DMS114 treated with DMSO at 0.1 percent for 48 hours (cell line): ENCODE data around the gene OR14A2.
"Not testable (repeated sequence)": the region's sequence is repeated elsewhere in the genome, so short reads cannot be mapped to it uniquely, and the experiment has no call there.

Source experiments
- DNase-seq: peaks from one replicate; lab custom pipeline; 2025; ENCODE audit not compliant: unreplicated experiment; lab: John Stamatoyannopoulos, UW

The OR14A2 gene

DNA sequence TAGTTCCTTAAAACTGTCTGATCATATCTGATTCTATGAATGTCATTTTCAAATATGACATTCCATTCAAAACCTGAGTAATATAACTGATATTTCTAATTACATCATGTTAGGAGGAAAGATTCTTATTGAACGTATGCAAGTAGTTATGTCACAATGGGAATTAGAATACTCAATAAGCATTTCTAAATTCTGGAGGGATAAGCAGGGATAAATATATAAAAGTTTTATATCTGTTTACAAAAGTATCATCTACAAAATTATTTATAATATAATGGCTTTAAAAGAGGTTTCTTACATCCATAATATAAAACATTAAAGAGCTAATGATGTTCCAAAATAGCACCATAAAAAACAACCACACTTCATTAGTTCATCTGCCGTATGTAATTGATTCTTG, at the start of gene OR14A2:
Gene OR14A2 (minus strand): TSS at position 101 of the 400 bp plus-strand sequence.
- no peak for DNase-seq

DNA sequence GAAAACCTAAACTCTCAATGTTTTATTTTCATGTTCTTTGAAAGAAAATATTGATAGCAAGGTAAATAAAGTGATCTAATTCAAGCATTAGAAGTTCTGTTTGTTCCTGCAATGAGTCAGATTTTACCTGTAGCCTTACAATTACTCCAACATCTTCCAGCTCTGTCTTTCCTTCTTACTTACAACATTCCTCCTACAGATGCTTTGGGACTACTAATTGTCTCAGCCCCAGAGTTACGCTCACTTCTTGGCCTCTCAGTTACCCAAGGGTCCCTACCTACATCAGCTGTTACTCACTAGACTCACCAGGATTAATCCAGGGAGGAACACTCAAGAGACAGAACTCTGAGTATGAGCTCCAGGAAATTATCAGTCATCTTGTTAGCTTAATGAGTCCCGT, 49.6 kb upstream of the OR14A2 start:
- no peak for DNase-seq

DNA sequence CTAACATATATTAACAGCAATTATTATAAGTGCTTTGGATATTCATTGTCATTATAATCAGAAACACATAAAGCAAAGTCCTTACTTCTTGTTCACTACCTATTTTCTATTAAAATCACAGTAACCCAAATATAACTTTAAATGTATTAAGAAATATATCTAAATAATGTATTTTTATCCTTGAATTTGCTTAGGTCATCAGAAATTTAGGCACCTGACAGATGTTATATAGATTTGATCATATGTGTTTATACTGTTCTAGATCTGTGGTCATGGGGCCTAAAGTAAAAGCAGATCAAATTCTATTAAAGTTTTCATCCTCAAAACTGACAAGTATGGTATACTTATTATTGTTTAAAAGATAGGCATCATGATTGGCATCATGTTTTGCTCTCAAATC, 21.7 kb upstream of the OR14A2 start:
- DNase-seq, result no peak

DNA sequence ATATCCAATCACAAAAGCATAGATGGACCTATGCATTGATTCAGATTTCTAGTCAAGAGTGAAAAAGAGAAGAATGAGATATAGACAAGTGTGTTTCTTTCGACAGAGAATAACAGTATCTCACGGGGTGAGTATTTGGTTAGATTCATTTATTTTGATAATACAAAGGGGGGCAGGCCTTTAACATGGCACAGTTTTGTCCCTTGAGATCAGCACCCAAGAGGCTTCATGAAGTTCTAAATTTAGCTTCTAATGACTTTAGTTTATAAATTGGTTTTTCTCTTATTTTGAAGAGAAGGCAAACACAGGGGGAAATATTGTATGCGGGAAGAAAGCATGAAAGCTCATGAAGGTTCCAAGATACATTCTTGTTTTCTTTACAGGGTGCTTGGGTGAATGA, 12.5 kb upstream of the OR14A2 start, which contains the start of gene OR1C1:
Gene OR1C1 (minus strand): TSS at position 101 of the 400 bp plus-strand sequence. CDS start 2,150 bp downstream, outside the sequence.
- no peak for DNase-seq

- not testable (repeated sequence) for DNase-seq
Measured at GRCh38 chr1:247754311-247754710, 6.4 kb upstream of the OR14A2 start.

- no peak for DNase-seq
Measured at GRCh38 chr1:247749870-247750269, 1.9 kb upstream of the OR14A2 start.

GRCh38 chr1:247747616-247748015, 325 bp downstream of the OR14A2 start:
- no peak for DNase-seq

DNA sequence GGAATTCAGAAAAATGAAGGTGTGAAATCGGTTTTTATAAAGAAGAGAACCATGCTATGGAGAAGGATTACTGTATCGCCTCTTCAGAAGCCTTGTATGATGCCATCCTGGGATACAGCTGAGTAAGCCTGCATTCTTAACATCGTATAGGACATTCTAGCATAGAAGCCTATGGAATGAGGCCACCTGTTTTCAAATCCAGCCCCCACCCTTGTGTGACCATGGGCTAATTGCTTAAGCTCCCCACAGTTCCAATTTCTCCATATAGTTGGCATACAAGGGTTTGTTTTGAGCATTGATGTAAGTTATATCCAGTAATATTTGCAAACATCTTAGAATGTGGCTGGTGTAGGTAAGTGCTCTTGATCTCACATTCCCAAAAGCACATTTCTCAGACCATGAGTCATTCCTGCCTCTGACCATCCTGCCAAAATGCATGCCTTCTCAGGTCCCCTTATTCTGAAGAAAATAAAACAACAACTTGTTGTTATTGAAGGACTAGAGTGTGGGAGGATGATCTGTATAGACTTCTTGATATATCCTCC, 1.5 kb downstream of the OR14A2 start:
- DNase-seq, result no peak

GRCh38 chr1:247742215-247742760, 5.7 kb downstream of the OR14A2 start:
- not testable (repeated sequence) for DNase-seq

- DNase-seq, result no peak
Measured at GRCh38 chr1:247741756-247742155, 6.2 kb downstream of the OR14A2 start.

GRCh38 chr1:247740721-247741120, 7.2 kb downstream of the OR14A2 start:
- DNase-seq, result no peak

GRCh38 chr1:247738315-247738714, 9.6 kb downstream of the OR14A2 start, which contains the start of gene OR14K1:
Gene OR14K1 (plus strand): TSS chr1:247738615. CDS start chr1:247738615, 0 bp downstream.
- DNase-seq, result no peak

DNA sequence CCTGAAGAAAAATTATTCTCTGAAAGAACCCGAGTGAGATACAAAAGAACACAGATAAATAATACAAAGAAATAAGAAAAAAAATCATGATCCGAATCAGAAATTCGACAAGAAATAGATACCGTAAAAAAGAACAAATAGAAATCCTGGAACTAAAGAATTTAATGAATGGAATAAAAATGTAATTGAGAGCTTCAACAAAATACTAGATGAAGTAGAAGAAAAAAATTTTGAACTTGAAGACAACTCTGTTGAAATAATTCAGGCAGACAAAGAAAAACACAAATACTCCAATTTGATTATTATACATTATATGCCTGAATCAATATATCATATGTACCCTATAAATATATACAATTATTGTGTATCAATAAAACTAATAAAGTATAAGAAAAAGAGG, 26.7 kb downstream of the OR14A2 start:
- DNase-seq, result no peak

GRCh38 chr1:247716546-247716945, 31.4 kb downstream of the OR14A2 start, which contains the start of gene OR6F1:
Gene OR6F1 (minus strand): TSS chr1:247716646. CDS start chr1:247712755, 3,891 bp downstream.
- no peak for DNase-seq

GRCh38 chr1:247713753-247714152, 34.2 kb downstream of the OR14A2 start:
- DNase-seq, result no peak

DNA sequence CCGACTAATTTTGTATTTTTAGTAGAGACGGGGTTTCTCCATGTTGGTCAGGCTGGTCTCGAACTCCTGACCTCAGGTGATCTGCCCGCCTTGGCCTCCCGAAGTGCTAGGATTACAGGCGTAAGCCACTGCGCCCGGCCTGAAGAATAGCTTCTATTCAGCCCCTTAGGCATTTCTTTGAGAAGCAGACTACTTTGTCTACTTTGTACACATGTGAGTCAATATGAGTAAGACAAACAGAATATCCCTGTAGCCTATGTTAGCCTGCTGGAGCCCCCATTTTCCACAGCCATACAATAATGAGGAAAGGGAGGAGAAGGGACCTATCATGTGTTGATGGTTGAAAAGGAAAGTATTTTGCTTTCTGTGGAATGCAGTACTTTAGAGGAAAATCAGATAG, 37.3 kb downstream of the OR14A2 start:
- not testable (repeated sequence) for DNase-seq

DNA sequence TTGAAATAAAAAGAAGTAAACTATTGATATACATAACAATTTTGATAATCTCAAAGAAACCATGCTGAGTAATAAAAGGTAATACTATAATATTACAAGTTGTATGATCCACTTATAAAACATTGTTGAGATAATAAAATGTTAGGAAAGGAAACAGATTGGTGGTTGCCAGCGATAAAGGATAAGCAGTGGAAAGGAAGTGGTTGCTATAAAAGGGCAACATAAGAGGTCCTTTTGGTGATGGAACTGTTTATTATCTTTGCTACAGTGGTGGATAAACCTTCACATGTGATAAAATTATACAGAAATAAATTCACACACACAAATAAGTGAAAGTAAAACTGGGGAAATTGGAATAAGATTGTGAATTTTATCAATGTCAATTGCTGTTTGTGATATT, 46.6 kb downstream of the OR14A2 start:
- DNase-seq, result no peak

DNA sequence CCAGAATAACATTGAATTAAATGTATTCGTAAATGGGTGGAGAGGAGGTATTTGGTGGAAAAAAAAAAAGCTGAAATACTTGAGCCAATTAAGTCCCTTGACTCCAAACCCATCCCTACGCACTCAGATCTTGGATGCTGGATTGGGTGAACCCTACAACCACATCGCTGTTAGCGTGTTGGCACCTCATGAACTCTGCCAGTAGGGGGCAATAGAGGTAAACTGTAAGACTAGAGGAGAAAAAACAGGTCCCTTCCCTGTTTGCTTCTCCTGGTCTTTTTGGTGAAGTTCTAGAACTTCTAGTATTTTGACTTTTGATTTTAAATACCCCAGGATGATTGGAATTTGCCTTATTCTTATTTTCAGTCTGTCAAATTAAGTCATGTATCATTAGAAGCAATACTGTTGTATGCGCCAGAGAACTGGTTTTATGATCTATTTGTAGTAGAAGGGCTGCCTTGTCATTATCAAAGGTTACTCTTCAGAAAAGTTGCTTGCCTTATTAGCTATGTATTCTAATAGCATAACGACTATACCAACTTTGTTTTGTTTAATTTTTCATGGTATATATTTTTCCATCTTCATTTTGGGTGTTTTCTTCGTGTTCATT, 66.5 kb downstream of the OR14A2 start:
- peak; percentile 59 for DNase-seq

- DNase-seq, result no peak
Measured at GRCh38 chr1:247680171-247680570, 67.8 kb downstream of the OR14A2 start.

DNA sequence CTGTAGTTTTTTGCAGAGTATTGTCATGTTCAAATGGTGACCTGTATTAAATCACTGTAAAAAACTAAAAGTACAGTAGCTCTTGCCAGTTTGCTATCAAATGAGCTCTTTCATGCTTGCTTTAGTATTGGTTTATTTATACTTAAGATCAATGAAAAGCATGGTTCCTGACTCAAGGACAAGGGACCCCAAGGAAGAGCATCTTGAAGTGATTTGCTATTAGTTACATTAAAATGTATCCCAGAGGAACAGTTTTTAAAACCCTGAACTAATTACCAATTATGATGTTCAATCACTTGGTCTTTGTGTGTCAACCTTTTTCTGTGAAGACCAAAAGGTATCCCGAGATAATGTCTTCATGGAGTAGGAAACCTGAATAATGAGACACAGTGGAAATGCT, 68.3 kb downstream of the OR14A2 start, which contains the start of gene OR13G1:
Gene OR13G1 (minus strand): TSS at position 101 of the 400 bp plus-strand sequence. CDS start 6,698 bp downstream, outside the sequence.
- DNase-seq, result no peak
